OCI-LY3 (cell line): ENCODE results near the gene ABI3BP.

Source experiments
- H2AFZ ChIP-seq: fragments of 200-600, 300-600 bp; shearing (Covaris generic); 2 replicates; pipeline ENCODE4 v1.6.0; 2014; ENCODE audit warnings: antibody characterized with exemption, low read depth, low read length
- H3K27ac ChIP-seq: fragments of 200-600, 300-600 bp; sonication (generic); 2 replicates; pipeline ENCODE4 v1.5.1; 2014; ENCODE audit warnings: mild to moderate bottlenecking, low read length, moderate library complexity, mixed read lengths
- H3K27me3 ChIP-seq: fragments of 200-600, 300-600 bp; sonication (generic); 2 replicates; pipeline ENCODE4 v1.6.1; 2014; ENCODE audit warnings: low read depth, low read length, mixed read lengths
- H3K36me3 ChIP-seq: fragments of 200-600, 300-600 bp; sonication (generic); replicated peaks from 2 replicates; pipeline ENCODE3; 2014; ENCODE audit warnings: low read depth, low read length, mixed read lengths
- H3K4me1 ChIP-seq: fragments of 300-600, 200-600 bp; sonication (generic); 2 replicates; pipeline ENCODE4 v1.6.1; 2014; ENCODE audit warnings: low read length, mixed read lengths
- H3K4me2 ChIP-seq: fragments of 200-600, 300-600 bp; sonication (generic); 2 replicates; pipeline ENCODE4 v1.6.1; 2014; ENCODE audit warnings: low read length, mixed read lengths
- H3K4me3 ChIP-seq: fragments of 300-600, 200-600 bp; sonication (generic); 2 replicates; pipeline ENCODE4 v1.5.1; 2014; ENCODE audit warnings: antibody characterized with exemption, mild to moderate bottlenecking, low read length, moderate library complexity
- H3K79me2 ChIP-seq: fragments of 300-600, 200-600 bp; shearing (Covaris generic); 2 replicates; pipeline ENCODE4 v1.6.1; 2014; ENCODE audit warnings: mild to moderate bottlenecking, low read length, mixed read lengths
- H3K9ac ChIP-seq: fragments of 300-600, 200-600 bp; shearing (Covaris generic); 2 replicates; pipeline ENCODE4 v1.6.0; 2014; ENCODE audit warnings: mild to moderate bottlenecking, low read length, moderate library complexity
- H3K9me3 ChIP-seq: fragments of 200-600, 300-600 bp; shearing (Covaris generic); 2 replicates; pipeline ENCODE4 v1.6.1; 2014; ENCODE audit warnings: low read length, mixed read lengths; ENCODE audit not compliant: insufficient read depth
- H4K20me1 ChIP-seq: fragments of 200-600, 300-600 bp; sonication (generic); 2 replicates; pipeline ENCODE4 v1.6.1; 2016; ENCODE audit warnings: low read length, mixed read lengths; ENCODE audit not compliant: insufficient read depth
- EZH2phosphoT487 ChIP-seq: fragments of 200-600 bp; shearing (Covaris generic); IDR thresholded peaks from 2 replicates; pipeline ENCODE4 v1.6.1; 2018; ENCODE audit warnings: antibody characterized with exemption, mixed run types, low read depth
- TF ChIP-seq, protein P1 (sequence below): fragments of 200-600, 300-600 bp; sonication (generic); IDR thresholded peaks from 2 replicates; pipeline ENCODE4 v1.5.1; 2014; ENCODE audit warnings: antibody characterized with exemption, low read length, low read depth

The ABI3BP gene

DNA sequence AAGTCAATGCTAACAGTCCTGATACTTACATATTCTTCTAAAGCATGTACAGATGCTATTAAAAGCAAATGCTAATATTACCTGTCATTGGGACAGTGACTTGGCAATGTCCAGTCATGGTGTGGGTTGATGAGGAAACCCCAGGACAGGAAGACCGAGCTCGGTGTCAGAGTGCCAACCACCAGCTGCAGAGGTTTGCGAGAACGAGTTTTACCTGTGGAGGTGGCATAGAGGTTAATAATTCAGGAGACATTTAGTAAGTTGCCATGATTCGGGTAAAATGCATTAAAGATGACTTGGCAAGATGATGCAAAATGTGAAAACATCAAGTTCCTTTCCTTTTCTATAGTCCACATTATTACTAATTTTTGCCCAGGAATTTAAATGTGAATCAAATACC, 94.5 kb downstream of the ABI3BP start:
- peaks cover 8% of the 10 kb centered on the region for H3K27me3 ChIP-seq
- H3K4me1 ChIP-seq, result peaks cover 37% of the 10 kb centered on the region
- H3K9ac ChIP-seq, result no peak overlapping the region
- peak overlapping the region; percentile 52 for H3K4me2 ChIP-seq
- no peak overlapping the region for H2AFZ ChIP-seq
- H3K79me2 ChIP-seq, result no peaks in the 10 kb centered on the region
- 0 out of 2 replicates have a peak overlapping the region, but pooled peaks have one; percentile 1 for H3K4me3 ChIP-seq
- no peak overlapping the region for H3K27ac ChIP-seq
- TF ChIP-seq, protein P1, sequence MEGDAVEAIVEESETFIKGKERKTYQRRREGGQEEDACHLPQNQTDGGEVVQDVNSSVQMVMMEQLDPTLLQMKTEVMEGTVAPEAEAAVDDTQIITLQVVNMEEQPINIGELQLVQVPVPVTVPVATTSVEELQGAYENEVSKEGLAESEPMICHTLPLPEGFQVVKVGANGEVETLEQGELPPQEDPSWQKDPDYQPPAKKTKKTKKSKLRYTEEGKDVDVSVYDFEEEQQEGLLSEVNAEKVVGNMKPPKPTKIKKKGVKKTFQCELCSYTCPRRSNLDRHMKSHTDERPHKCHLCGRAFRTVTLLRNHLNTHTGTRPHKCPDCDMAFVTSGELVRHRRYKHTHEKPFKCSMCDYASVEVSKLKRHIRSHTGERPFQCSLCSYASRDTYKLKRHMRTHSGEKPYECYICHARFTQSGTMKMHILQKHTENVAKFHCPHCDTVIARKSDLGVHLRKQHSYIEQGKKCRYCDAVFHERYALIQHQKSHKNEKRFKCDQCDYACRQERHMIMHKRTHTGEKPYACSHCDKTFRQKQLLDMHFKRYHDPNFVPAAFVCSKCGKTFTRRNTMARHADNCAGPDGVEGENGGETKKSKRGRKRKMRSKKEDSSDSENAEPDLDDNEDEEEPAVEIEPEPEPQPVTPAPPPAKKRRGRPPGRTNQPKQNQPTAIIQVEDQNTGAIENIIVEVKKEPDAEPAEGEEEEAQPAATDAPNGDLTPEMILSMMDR, result no peak
- no peak for TF ChIP-seq EZH2phosphoT487
- H3K36me3 ChIP-seq, result no peaks in the 10 kb centered on the region
- no peaks in the 10 kb centered on the region for H3K9me3 ChIP-seq
- H4K20me1 ChIP-seq, result no peaks in the 10 kb centered on the region

DNA sequence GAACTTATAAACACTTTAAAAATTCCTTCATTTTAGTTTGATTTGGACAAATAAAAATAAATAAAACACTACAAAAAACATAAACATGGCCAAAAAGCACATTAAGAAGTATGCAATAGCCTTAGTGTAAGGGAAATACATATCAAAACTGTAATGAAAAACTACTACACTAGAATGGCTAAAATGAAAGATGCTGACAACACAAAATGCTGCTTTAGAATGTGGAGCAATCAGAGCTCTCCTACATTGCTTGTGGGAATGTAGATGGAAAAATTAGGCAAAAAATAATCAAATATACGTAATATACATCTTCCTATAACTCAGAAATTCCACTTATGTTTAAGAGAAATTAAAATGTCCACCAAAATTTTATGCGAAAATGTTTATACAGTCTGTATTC, 96.2 kb downstream of the ABI3BP start:
- H3K4me3 ChIP-seq, result no peak overlapping the region
- H3K4me1 ChIP-seq, result peaks cover 37% of the 10 kb centered on the region

DNA sequence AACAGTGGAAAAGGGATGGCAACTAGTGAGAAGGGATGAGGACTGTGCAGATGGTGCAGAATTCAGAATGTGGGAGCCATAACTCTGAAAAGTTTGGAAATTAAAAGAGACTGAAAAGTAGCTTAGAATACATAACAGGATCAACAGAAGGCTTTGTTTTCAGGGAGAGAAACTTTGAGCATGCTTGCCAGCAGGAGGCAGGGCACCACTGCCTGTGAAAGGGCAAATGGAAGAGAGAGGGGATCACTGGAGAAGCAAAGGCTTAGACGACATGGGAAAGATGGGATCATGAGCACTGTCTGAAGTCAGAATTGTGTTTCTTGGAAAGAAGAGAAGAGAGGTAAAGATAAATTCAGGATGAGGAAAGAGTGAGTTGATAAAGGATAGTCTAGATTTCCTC, 99.6 kb downstream of the ABI3BP start:
- no peak for TF ChIP-seq EZH2phosphoT487
- TF ChIP-seq, protein P1, result peak; percentile 63
- no peak overlapping the region for H2AFZ ChIP-seq

More for the DNA sequence above, 96.2 kb downstream of the ABI3BP start:
- Histone ChIP-seq H3K79me2 (no peaks in the 10 kb centered on the region), H3K9me3 (no peaks in the 10 kb centered on the region), H3K27me3 (peaks cover 3% of the 10 kb centered on the region; the same call in 1 of the 2 replicates), H2AFZ (no peak overlapping the region), H3K9ac (no peak overlapping the region), H4K20me1 (no peaks in the 10 kb centered on the region), H3K27ac (no peak overlapping the region), H3K36me3 (no peaks in the 10 kb centered on the region), H3K4me2 (no peak overlapping the region)
- TF ChIP-seq, protein P1, result no peak
- TF ChIP-seq EZH2phosphoT487, result no peak

DNA sequence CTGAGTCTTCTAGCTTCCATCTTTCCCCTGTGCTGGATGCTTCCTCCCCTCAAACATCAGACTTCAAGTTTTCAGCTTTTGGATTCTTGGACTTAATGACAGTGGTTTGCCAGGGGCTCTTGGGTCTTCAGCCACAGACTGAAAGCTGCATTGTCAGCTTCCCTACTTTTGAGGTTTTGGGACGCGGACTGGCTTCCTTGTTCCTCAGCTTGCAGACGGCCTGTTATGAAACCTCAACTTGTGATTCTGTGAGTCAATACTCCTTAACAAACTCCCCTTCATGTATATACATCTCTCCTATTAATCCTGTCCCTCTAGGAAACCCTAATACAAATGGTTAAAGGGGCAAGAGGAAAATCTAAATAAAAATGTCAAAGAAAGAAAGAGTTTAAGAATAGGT, 100.1 kb downstream of the ABI3BP start:
- Histone ChIP-seq H3K27ac (no peak overlapping the region), H3K9ac (no peak overlapping the region), H3K79me2 (no peaks in the 10 kb centered on the region), H4K20me1 (no peaks in the 10 kb centered on the region), H2AFZ (no peak overlapping the region), H3K4me3 (no peak overlapping the region), H3K4me2 (no peak overlapping the region), H3K9me3 (no peaks in the 10 kb centered on the region), H3K36me3 (no peaks in the 10 kb centered on the region), H3K4me1 (peaks cover 19% of the 10 kb centered on the region), H3K27me3 (peaks cover 16% of the 10 kb centered on the region)
- TF ChIP-seq, protein P1, result no peak
- TF ChIP-seq EZH2phosphoT487, result no peak

More for the DNA sequence above, 99.6 kb downstream of the ABI3BP start:
- no peak overlapping the region for H3K4me2 ChIP-seq
- H3K9me3 ChIP-seq, result no peaks in the 10 kb centered on the region
- H3K4me3 ChIP-seq, result no peak overlapping the region
- H3K4me1 ChIP-seq, result peaks cover 24% of the 10 kb centered on the region
- H4K20me1 ChIP-seq, result no peaks in the 10 kb centered on the region
- no peak overlapping the region for H3K27ac ChIP-seq
- H3K79me2 ChIP-seq, result no peaks in the 10 kb centered on the region
- peaks cover 16% of the 10 kb centered on the region for H3K27me3 ChIP-seq
- H3K36me3 ChIP-seq, result no peaks in the 10 kb centered on the region
- H3K9ac ChIP-seq, result no peak overlapping the region
